Glomerular visceral epithelial cell (primary cell): ENCODE results near the gene SLC27A2.
A peak's percentile ranks its signal among the peaks of the same experiment; 100 is the strongest.

Source experiments
- DNase-seq: peaks from one replicate; pipeline ENCODE4 v3.0.0-alpha.2; 2016; ENCODE audit errors: extremely low spot score

SLC27A2 gene

DNA sequence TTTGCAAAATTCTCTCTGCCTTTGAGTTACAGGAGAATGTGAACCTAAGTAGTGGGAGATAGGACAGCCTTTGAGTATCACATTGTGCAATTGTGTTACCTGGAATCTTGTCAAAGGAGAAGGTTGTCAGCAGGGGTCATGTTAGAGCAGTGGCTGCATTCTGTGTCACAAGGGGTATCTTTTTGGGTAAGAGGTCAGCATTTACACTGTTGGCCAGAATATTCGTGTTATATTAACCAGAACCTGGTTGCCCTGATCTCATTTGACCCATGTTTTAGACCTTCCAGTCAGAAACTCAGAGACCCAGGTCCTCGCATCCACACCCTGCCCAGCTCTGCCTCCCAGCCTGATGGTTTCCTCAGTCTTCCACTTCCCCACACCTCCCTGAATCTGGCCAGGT, 56.3 kb downstream of the SLC27A2 start:
- no peak for DNase-seq

DNA sequence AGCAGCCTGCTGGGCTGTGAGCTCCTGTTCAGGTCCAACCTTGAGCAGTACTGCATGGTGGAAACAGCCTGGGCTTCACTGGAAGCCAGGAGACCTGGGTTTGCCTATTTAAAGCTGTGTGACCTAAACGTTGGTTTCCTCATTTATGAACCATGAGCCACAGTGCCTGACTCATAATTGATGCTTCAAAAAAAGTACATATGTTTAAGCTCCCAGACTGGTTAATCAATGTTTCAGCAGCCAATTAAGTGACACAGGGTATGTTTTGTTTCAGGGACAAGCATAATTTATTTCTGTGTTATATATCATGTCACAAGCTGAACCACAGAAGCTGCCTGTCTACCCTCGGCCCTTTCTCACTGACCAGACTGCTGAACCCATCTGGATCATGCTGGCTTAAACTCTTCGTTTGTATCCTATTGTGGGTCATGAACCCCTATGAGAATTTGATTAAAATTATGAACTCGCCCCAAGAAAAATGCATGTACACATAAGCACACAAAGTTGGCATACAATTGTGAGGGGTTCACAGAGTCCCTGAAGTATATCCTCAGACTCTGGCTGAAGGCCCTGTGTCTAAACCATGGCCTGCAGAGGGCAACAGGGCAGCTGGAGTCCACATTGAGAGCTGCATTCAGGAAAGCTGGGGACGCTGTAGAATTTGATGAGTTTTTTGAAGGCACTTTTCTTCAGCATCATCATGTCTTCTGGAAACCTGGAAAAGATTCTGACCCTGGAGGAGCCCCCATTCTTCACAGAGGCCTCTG, 59.9 kb downstream of the SLC27A2 start:
- DNase-seq, result no peak

DNA sequence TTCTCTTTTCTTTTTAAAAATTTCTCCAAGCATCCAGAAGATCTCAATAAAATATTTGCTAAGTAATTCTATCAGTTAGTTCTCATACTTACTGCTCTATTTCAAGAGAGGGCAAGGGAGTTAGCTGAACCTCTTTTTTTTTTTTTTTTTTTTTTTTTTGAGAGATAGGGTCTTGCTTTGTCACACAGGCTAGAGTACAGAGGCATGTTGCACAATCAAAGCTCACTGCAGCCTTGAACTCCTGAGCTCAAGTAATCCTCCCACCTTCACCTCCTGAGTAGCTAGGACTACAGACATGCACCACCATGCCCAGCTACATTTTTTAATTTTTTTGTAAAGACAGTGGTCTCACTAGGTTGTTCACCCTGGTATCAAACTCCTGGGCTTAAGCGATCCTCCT, 62.2 kb downstream of the SLC27A2 start:
- DNase-seq, result no peak

DNA sequence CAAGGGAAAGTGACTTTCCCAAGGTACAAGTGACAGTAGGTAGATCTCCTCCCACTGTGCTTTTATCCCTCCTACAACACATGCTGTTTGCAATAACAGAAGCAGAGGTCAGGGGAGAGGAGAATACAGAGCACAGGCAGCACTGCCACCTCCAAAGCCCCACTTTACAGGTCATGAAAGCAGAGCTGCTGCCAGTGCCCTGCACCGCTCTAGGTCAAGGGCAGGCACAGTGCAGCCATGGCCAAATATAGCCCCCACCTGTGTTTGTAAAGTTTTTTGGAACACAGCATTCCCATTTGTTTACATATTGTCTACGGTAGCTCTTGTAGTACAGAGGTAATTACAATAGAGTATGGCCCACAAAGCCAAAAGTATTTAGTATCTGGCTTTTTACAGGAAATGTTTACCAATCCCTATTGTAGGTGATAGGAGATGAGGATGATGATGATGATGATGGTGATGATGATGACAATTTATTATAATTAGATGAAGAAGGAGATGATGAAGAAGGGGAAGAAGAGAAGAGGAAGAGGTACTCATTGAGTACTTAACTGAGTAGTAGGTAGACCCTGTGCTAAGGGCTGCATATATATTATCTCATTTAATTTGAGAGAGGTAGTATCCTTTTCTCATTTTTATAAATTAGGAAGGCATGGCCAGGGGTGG, 63.1 kb downstream of the SLC27A2 start:
- no peak for DNase-seq

DNA sequence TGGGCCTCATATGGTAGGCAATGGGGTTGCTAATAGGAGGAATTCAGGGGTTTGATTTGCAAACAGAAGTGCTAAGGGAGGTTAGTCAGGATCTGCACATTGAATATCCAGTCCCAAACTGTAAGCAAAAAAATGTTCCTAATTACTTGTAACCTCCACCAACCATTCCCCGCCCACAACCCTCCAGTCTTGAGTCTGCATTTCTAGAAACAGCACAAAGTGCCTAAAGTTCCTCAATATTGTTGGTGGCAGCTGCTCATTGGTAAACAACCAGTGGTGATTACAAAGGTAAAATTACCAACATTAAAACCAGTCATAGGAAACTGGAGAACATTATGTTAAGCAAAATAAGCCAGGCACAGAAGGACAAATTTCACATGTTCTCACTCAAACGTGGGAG, 64.6 kb downstream of the SLC27A2 start:
- DNase-seq, result no peak

DNA sequence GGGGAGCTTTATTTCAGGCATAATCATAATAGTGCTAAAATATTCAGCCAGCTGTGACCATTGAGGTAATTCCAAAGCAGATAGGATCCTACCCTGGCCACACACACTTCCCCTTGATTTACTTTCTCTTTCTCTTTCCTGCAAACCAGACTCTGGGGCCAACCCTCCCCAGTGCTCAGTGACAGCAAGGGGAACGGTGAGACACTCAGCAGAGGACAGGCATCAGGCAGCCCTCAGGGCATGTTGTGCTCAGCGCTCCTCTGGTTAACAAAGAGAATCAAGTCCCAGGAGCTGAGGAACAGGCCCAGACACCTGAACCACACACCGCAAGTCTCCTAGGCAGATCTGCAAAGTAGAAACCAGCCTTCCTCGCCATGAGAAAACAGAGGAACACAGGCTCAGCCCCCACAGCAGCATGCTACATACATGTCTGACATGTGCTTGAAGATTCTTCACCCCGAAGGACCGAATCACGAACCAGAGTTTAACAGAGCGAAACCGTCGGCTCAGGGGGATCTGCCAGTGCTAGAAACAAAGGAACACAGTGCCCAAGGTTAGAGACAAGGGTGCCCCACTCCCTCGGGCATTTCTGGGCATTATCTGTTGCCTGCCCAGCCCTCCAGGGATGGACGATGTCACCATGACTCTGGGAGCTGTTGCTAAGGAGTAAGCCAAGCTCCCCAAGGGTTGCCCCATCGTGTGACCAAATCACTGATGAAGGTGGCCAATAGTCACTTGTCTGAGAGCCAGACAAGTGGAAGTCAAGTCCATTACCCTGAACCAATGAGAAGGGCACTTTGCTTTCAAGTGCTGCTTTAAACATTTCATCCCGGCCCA, 66.0 kb downstream of the SLC27A2 start:
- DNase-seq, result no peak

DNA sequence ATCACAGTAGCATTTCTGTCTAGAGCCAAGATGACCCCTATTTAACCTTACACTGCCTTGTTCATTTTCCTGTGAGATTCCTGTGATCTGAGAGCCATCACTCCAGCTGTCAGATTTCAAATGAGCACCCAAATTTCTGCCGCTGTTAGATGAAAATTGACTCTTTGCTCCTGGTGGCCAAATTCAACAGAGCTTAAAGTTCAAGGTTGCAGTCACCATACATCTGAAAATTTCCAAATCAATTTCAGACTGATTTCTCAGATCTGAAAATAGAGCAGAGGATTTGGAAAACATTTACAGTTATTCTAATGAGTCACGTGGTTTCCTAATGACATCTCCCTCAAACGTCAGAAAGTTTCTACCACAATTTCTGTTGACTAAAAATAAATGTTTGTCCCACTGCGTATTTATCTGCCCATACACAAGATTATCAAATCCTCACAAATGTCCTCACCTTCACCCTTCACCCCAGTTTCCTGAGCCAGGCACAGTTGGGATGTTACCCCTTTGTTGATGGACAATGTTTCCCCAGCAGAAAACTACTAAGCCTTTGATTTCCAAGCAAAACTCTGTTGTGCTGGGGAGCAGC, 67.1 kb downstream of the SLC27A2 start:
- DNase-seq, result no peak

DNA sequence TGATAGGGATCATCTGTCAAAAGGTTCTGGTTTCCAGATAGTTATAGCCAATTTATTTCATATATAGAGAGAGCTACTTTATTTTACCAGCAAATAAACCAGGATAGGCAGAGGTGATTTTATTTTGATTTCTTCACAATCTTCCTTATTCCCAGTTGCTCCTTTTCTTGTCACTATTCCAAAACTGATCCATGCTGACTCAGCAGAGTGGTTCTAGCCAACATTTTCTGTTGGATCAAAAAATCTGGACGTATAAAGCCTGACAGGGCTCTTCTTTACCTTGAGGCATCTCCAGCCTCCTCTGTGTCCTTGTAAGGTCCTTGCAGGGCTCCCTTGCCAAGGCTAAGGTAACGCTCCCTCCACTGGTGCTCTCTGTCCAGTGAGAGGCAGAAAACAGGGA, 67.7 kb downstream of the SLC27A2 start:
- no peak for DNase-seq

DNA sequence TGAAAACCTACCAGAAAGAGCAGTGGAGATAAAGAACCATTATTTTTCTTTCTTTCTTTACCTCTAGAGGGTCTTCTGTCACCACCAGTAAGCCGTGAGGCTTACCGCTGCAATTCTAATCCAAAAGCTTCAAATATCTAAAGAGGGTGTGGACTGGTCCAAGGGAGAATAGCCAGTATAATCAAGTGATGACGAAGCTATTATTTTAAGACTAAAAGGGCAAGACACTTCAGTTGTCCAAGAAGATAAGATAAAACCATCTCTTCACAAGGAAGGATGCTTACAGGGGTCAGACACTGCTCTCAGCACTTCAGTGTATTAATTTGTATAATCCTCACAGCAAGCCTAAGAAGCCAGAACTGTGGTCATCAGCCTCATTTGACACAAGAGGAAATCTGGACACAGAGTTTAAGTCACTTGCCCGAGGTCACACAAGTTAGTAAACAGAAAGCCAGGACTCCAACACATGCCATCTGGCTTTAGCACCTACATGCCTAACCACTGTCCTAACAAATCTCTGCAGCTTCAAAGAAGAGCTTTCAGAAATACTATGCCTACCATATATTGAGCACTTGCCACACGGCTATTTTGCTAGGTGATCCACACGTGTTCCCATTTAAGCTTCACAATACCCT, 68.9 kb downstream of the SLC27A2 start:
- no peak for DNase-seq

DNA sequence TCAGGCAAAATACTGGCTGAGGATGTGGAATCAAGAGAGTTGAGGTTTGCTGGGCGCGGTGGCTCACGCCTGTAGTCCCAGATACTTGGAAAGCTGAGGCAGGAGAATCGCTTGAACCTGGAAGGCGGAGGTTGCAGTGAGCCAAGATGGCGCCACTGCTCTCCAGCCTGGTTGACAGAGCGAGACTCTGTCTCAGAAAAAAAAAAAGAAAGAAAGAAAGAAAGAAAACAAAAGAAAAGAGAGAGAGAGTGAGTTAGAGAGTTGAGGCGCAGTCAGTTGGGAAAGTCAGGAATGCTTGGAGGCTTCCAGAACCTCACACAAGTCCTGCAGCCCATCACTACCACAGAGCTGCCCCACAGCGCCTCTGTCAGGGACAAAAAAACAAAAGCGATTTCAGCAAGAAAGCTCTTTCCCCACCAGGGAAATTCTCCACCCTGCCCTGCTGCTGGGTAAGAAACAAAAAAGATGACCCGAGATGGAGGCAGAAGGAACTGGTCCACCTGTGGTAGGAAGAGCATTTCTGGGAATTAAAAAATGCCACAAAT, 69.7 kb downstream of the SLC27A2 start:
- DNase-seq, result peak; percentile 7

DNA sequence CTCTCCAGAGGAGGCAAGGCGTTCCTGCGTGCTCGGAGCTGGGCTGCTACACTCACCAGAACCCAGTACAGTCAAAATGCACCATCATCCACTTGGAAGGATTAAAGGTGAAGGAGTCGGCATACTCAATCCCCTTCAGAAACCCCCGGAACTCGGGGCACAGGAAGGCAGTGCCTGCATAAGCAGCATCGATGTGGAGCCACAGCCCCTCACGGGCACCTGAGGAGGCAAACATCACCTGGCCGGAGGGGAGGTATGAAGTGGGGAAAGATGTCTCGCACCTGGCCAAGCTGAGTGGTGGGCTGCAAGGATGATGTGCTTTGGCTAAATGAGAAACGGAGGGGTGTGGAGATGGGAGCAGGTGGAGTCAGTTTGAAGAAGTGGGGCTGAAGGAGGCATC, 70.6 kb downstream of the SLC27A2 start:
- no peak for DNase-seq

DNA sequence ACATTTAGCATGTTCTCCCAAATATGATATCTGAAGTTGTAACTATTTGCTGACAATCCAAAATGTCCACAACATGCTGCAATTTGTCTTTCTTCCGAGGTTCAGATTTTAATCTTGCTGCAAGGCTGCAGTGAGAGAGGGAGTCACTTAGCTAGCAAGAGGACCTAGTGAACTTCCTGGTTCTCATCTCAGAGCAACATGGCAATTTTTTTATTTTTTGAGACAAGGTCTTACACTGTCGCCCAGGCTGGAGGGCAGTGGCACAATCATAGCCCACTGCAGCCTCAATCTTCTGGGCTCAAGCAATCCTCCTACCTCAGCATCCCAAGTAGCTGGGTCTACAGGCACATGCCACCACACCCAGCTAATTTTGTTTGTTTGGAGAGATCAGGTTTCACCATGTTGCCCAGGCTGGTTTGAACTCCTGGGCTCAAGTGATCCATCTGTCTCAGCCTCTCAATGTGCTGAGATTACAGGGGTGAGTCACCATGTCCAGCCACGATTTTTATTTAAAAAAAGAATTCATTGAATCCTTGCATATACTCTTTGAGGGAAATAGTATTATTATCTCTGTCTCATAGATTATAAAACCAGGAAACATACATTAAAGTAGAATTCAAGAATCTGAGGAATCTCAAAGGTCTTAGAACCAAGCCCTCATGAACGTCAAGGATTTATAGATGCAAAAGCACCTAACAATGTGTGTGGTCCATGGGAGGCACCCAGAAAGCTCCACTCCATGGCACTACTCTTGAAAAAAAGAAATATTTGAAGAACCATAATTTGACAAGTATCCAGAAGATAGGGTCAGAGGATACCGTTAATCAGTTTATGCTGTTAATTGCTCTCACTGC, 74.4 kb downstream of the SLC27A2 start:
- DNase-seq, result no peak

DNA sequence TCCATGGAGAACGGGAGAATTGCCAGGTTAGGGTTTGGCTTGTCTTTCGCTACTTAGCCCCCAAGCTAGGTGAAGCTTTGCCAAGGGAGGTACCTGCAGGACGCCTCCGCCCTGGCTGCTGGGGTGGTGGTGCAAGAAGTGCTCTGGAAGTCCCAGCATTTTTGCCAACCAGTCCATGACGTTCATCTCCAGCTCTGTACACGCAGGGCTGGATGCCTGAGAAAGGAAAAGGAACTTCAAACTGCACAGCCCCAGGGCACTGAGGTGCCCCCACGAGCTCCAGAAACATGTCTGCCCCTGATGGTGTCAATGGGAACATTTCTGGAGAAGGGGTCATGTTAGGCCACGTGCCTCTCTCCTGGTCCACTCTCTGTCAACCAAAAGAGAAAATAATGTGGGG, 75.3 kb downstream of the SLC27A2 start:
- DNase-seq, result no peak

DNA sequence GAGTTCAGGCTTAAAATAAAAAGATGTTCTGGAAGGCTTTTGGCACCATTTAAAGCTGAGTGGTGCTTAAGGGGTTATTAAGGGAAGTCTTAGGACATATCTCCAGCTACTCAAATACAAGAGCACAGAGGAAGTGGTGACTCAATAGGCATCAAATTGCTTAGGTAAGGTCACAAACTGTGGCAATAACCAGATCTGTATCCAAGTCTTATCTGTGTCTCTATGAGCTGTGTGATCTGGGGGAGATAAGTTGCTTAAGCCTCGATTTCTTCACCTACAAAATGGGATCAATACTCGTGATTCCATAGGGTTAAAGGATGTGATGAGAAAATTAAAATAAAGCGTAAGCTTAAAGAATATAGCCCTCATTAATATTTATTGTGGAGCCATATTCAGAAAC, 75.9 kb downstream of the SLC27A2 start:
- no peak for DNase-seq

DNA sequence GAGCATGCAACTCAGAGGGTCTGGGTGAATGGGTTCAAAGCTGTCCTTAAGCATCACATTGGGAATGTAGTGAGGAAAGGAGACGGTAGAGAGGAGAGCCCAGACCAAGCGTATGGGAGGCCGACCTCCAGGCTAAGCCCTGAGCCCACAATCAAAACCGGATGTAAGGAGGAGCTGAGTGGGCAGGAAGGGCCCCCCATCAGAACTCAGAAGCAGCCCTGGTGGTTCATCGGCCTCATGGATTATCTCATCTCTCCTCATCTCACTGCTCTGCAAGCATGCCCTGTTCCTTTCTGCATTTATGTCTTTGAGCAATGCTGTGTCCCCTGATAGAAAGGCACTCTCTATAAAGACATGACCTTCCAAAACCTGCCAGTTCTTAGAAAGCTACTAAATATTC, 77.3 kb downstream of the SLC27A2 start:
- no peak for DNase-seq

DNA sequence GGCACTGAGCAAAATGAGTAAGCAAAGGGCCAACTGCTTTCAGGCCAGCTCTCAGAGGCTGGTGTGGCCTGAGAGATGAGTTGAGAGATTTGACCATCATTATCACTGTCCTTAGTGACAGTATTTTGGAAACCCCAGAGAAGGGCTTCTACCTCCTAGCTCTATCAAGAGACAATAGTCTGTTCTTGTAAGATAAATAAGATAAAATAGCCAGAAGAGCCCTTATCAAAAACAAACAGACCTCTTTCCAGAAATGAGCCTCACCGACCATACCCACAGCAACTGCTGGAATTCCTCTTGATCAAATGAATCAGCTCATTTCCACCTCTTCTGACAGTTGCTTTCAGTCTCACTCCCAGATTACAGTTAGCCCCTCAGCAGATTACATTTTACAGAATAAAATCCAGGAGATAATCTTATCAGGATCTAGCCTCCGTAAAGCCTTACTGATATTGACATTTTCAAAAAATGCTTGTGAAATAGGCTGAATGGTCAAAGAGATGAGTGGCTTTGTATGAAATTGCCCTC, 79.0 kb downstream of the SLC27A2 start:
- no peak for DNase-seq

DNA sequence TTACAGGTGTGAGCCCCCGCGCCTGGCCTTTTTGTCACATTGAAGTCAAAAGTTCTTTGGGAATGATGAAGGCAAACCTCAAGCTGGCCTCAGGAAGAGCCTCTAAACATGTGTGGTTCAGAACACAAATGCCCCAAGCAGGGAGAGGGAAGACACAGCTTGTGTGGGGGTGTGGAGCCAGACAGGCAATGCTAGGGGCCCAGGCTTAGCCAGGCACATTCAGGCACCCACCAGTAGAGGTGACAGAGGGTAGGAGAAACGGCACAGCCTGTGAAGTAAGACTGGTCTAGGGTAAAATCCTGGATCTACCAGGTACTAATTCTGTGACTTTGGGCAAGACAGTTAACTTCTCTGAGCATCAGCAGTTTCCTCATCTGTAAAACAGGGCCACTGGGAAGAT, 80.0 kb downstream of the SLC27A2 start:
- no peak for DNase-seq

DNA sequence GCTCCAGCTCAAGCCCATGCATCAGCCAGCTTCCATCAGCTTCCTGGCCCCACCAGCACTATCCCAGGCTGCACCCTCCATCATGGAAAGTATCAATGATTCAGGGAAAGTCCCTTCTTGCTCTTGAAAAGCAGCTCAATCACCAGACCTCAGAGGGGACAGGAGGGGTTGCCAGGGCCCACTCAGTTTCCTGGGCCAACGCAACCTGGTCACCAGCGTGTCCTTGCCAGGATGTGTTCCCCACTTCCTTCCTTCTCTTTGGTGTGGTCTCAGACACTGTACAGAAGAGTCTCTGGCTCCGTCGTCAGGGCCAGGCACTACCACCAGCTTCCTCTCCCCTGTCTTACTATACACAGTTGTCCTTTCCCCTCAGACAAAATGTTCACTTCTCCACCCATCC, 80.5 kb downstream of the SLC27A2 start:
- DNase-seq, result no peak

DNA sequence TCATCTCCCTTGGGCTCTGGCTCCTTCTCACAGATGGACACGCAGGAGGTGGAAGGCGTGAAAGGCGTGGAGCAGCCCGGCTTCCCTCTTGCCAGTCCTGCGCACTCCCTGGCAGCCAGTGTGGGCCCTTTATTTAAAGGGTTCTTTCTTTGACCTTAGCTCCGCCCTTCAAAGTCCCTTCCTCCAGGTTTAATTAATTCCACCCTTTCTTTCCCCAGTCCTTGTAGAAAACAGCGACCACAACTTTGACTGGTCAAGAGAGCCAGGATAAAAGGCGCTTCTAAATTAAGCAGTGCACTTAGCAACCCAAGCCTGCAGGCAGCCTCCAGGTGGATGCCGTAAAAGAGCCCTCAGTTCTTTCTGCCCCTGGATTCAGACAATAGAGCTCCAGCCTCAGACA, 83.6 kb downstream of the SLC27A2 start, which contains the start of gene HDC:
Gene HDC (minus strand): TSS at position 107 of the 400 bp plus-strand sequence. CDS start 103 bp downstream, at position 4.
- no peak for DNase-seq

DNA sequence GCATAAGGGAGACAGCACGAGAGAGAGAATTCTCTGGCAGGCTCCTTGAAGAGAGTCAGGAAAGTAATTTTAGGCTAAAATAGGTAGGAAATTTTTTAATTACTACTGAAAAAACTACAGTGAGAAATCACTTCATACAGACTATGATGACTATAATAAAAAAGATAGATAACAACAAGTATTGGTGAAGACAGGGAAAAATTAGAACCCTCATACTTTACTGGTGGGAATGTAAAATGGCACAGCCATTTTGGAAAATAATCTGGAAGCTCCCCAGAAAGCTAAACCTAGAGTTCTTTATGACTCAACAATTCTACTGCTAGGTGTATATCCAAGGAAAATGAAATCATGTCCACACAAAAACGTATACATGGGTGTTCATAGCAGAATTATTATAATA, 85.6 kb downstream of the SLC27A2 start:
- DNase-seq, result no peak
